ENCODE results near the gene ABL1.

The ABL1 gene

GRCh38 chr9:130914417-130915095, 79.5 kb downstream of the ABL1 start:
- DNase-seq (ENCODE audit: low spot score) (no peak), FAIRE-seq (no peak)

- FAIRE-seq (no peak), DNase-seq (ENCODE audit: low spot score) (no peak)
Measured at GRCh38 chr9:130915096-130915447, 80.0 kb downstream of the ABL1 start.

- no peak for FAIRE-seq
- DNase-seq (ENCODE audit: low spot score), result no peak
Measured at GRCh38 chr9:130917168-130917960, 82.3 kb downstream of the ABL1 start.

GRCh38 chr9:130918101-130918825, 83.2 kb downstream of the ABL1 start:
- DNase-seq (ENCODE audit: low spot score) (no peak), FAIRE-seq (no peak)

- DNase-seq (ENCODE audit: low spot score) (no peak), FAIRE-seq (no peak)
Measured at GRCh38 chr9:130918826-130919558, 83.9 kb downstream of the ABL1 start.

GRCh38 chr9:130919559-130920145, 84.6 kb downstream of the ABL1 start:
- no peak for DNase-seq (ENCODE audit: low spot score)
- no peak for FAIRE-seq

- DNase-seq (ENCODE audit: low spot score) (no peak), FAIRE-seq (no peak)
Measured at GRCh38 chr9:130920233-130920632, 85.2 kb downstream of the ABL1 start.

- no peak for FAIRE-seq
- no peak for DNase-seq (ENCODE audit: low spot score)
Measured at GRCh38 chr9:130920762-130921299, 85.8 kb downstream of the ABL1 start.

- DNase-seq (ENCODE audit: low spot score) (no peak), FAIRE-seq (no peak)
Measured at GRCh38 chr9:130921300-130921988, 86.4 kb downstream of the ABL1 start.

GRCh38 chr9:130921989-130922892, 87.2 kb downstream of the ABL1 start:
- FAIRE-seq (no peak), DNase-seq (ENCODE audit: low spot score) (no peak)

GRCh38 chr9:130922893-130923610, 88.0 kb downstream of the ABL1 start:
- FAIRE-seq, result no peak

GRCh38 chr9:130923611-130924447, 88.8 kb downstream of the ABL1 start:
- DNase-seq (ENCODE audit: low spot score) (no peak), FAIRE-seq (no peak)

More at GRCh38 chr9:130922893-130923610, 88.0 kb downstream of the ABL1 start:
- no peak for DNase-seq (ENCODE audit: low spot score)

- DNase-seq (ENCODE audit: low spot score), result no peak
- no peak for FAIRE-seq
Measured at GRCh38 chr9:130924448-130924788, 89.4 kb downstream of the ABL1 start.

- DNase-seq (ENCODE audit: low spot score) (no peak), FAIRE-seq (no peak)
Measured at GRCh38 chr9:130925050-130925678, 90.1 kb downstream of the ABL1 start.

- no peak for FAIRE-seq
- DNase-seq (ENCODE audit: low spot score), result no peak
Measured at GRCh38 chr9:130927338-130927737, 92.3 kb downstream of the ABL1 start.

GRCh38 chr9:130927995-130928900, 93.2 kb downstream of the ABL1 start:
- DNase-seq (ENCODE audit: low spot score) (peak; percentile 91), FAIRE-seq (no peak)
